Measurements from ENCODE around the gene SNX24. TPM values are rescaled to one million over a fixed set of nuclear protein-coding genes. Genes with fewer than 3 reads are reported as not detected.

The SNX24 gene
- total RNA-seq, 1 experiment from 2014 or later = 13.9 TPM

DNA sequence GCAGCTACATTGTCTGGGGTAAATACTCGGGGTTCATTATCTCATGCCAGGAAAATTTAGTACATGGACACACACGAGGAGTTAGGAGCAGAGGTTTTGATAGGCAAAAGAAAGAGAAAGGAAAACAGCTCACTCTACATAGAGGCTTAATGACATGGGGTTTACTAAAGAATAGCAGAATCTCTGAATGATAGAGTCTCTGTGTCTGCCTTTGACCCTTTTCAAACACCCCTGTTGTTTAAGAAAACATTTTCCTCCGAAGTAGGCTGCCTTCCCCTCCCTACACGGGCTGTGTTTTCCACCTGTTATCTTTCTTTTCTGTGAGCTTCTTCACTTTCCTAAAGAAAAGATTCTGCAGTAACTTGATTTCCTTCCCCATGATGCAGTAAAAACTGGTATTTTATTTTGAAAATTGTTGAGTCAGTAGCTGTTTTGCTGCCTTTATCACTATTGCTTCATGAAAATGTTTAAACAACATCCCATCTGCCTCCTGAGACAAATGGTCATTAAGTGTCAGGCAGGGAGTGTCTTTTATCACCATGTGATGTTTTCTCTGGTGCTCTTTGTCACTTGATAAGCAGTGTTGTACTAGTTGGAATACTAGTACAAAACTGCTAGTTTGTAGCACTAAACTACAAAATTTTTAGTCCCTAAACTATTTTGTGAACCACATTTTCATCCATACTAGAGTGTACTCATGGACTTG, 114.5 kb downstream of the SNX24 start:
- no peaks in the 10 kb centered on the region for H3K9me3 ChIP-seq (ENCODE audit: control insufficient read depth, low read depth, low read length)
- Mint-ChIP-seq H3K36me3 (ENCODE audit: insufficient read depth in 1 of 3, low read depth in 3 of 3) (peaks cover 3 to 17% (median 9%) of the 10 kb centered on the region in 3 experiments; a peak in 5 of 7 replicates), H3K4me1 (peaks cover 21 to 30% of the 10 kb centered on the region in 2 experiments), H3K4me3 (no peak overlapping the region), H3K9me3 (peaks cover 5 to 6% of the 10 kb centered on the region in 2 experiments; a peak in 3 of 5 replicates), H3K27me3 (ENCODE audit: low read depth) (no peaks in the 10 kb centered on the region), H3K27ac (peak overlapping the region in 2 of 3 experiments; percentile 6 to 82; a peak in 3 of 7 replicates)
- H3K9ac ChIP-seq (ENCODE audit: extremely low read depth, insufficient read length, low read length) = no peak overlapping the region
- H3K4me1 ChIP-seq (ENCODE audit: insufficient read depth, low read length) = peaks cover 6% of the 10 kb centered on the region
- no peak overlapping the region for H2BK12ac ChIP-seq (ENCODE audit: insufficient read length, low read depth, low read length)
- no peak overlapping the region for H4K5ac ChIP-seq (ENCODE audit: insufficient read length, low read depth, low read length)
- no peak overlapping the region for H3K56ac ChIP-seq (ENCODE audit: insufficient read length, low read depth, low read length)
- H3K27ac ChIP-seq (ENCODE audit: insufficient read length, low read depth, low read length) = no peak overlapping the region
- DNase-seq = no peak
- H3K23ac ChIP-seq (ENCODE audit: insufficient read length, low read depth, low read length) = no peak overlapping the region
- H3K79me2 ChIP-seq (ENCODE audit: insufficient read depth, low read length) = no peaks in the 10 kb centered on the region
- H3T11ph ChIP-seq (ENCODE audit: low read length) = no peak overlapping the region
- no CpG with 5 or more reads among the region's 4 CpGs for WGBS (ENCODE audit: extremely low coverage, insufficient read length, low lambda C conversion rate)
- H3K4me2 ChIP-seq (ENCODE audit: insufficient read depth, insufficient read length, low read length) = no peak overlapping the region
- no peak overlapping the region for H2BK120ac ChIP-seq (ENCODE audit: low read depth, low read length, poor library complexity, severe bottlenecking)
- no peak overlapping the region for H2BK20ac ChIP-seq (ENCODE audit: low read depth, low read length, poor library complexity, severe bottlenecking)
- no peaks in the 10 kb centered on the region for H3K23me2 ChIP-seq (ENCODE audit: insufficient read length, low read depth, low read length, poor library complexity, severe bottlenecking)
- TF ChIP-seq, protein P1, sequence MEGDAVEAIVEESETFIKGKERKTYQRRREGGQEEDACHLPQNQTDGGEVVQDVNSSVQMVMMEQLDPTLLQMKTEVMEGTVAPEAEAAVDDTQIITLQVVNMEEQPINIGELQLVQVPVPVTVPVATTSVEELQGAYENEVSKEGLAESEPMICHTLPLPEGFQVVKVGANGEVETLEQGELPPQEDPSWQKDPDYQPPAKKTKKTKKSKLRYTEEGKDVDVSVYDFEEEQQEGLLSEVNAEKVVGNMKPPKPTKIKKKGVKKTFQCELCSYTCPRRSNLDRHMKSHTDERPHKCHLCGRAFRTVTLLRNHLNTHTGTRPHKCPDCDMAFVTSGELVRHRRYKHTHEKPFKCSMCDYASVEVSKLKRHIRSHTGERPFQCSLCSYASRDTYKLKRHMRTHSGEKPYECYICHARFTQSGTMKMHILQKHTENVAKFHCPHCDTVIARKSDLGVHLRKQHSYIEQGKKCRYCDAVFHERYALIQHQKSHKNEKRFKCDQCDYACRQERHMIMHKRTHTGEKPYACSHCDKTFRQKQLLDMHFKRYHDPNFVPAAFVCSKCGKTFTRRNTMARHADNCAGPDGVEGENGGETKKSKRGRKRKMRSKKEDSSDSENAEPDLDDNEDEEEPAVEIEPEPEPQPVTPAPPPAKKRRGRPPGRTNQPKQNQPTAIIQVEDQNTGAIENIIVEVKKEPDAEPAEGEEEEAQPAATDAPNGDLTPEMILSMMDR (conservative IDR thresholded peaks at IDR 0.05) = no peak
- no peak overlapping the region for H4K91ac ChIP-seq (ENCODE audit: insufficient read length, low read depth, low read length)
- no peaks in the 10 kb centered on the region for H3K79me1 ChIP-seq (ENCODE audit: insufficient read depth, low read depth, low read length, poor library complexity, severe bottlenecking)
- no peaks in the 10 kb centered on the region for H3K27me3 ChIP-seq (ENCODE audit: insufficient read depth, low read length)
- no peak overlapping the region for H3K18ac ChIP-seq (ENCODE audit: insufficient read length, low read depth, low read length)
- H2AFZ ChIP-seq (ENCODE audit: low read length) = no peak overlapping the region
- H4K8ac ChIP-seq (replicated peaks; ENCODE audit: insufficient read length, low read depth, low read length) = no peak overlapping the region
- no peak overlapping the region for H2AK5ac ChIP-seq (ENCODE audit: insufficient read length, low read length)
- H2BK5ac ChIP-seq (ENCODE audit: insufficient read length, low read length) = no peak overlapping the region
- H3K4ac ChIP-seq (ENCODE audit: low read depth, low read length) = no peak overlapping the region
- H4K20me1 ChIP-seq (ENCODE audit: control insufficient read depth, insufficient read depth, insufficient read length) = no peaks in the 10 kb centered on the region
- no peak overlapping the region for H3K14ac ChIP-seq (ENCODE audit: insufficient read depth, low read length)
- no peak overlapping the region for H2BK15ac ChIP-seq (ENCODE audit: low read depth, low read length)
